HG03469 (cell line): ENCODE data around the gene NOP14.
"Not testable (repeated sequence)": the region's sequence is repeated elsewhere in the genome, so short reads cannot be mapped to it uniquely, and the experiment has no call there.

Experiments
- ATAC-seq: cut with Tn5 transposase; IDR thresholded peaks from one replicate; pipeline ENCODE4 v1.9.1; 2021; ENCODE audit warnings: mild to moderate bottlenecking, moderate library complexity, moderate number of reproducible peaks; ENCODE audit not compliant: unreplicated experiment

NOP14 gene

DNA sequence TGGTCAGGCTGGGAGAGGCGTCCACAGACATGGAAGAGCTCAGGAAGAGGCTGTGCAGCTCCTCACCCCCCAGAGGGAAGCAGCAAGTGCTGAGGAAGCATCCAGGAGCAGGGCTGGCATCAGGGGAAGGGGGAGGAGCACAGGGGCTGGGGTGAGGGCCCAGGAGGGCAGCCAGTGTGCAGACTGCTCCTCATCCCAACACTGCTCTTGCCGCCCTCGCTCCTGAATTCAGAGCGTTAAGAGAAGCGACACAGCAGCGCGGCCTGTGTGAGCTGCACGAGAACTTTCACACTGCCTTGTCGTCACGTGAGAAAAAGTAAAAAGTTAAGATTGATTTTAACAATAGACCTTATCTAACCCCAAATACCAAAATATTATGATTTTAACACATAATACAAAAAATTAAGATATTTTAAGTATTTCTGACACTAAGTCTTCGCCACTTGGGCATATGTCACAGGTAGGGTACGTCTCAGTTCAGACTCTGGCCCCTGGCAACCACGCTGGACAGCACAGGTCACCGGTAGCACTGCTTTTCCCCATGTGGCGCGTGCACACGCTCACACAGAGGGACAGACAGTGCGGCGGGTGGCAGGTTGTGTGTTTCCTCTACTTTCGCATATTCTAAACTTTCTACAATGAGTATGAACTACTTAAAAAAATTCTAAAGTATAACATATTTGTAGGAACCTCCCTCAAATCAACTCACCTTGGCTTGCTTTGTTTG lies 19.7 kb downstream of the NOP14 start:
- no peak for ATAC-seq

DNA sequence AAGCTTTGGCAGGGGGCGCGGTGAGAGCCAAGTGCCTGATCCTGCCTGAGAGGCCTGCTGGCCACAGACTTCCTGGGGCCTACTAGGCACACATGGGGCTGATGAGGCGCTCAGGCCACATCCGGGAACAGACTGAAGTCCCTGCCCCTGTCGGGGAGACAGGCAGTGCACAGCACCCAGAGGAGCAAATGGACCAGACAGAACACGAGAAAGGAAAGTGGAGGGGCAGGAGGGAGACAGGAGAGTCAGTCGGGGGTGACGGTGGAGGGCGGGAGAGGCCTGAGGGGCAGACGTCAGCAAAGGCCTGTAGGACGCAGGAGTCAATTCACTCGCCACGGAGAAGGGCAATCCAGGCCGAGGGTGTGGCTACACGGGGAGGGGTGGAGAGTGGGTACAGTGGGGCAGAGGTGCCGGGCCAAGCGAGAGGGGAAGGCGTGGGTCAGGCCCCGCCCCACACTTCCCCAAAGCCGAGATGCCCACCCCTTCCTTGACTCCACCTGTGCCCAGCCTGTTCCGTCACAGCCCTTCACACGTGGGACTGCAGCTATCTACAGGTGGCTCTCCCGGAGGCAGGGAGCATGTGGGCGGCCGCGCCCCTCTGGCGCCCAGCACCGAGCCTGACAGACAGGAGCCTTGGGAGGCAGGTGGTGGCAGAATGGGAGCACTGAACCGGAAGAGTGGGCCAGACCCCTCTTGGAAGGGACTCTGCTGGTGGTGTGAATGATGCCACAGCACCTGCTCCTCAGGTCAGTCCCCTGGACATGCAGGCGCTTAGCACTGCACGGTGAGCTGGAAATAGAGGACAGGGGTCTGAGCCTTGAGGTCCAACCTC lies 20.5 kb downstream of the NOP14 start:
- no peak for ATAC-seq

DNA sequence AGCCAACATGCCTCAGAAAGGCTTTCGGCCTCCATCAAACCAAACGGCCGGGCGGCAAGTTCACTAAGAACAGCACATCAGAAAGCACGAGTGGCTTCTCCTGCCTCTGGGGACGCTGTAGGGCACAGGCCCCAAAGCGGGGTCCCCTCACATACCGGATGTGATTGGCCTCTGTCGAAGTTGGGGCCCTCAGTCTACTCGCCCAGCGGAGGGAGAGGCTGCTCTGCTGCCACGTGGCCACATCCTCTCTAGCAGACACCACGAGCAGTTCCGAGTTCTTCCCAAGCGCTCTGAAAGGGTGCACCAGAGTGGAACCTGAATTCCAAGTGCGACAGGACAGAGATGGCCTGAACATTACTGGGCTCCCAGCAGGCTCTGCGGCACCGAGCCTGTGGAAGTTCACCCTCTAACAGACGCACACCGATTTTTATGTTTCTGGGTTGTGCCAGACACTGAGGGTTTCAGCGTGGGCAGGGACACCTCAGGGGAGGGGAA lies 21.1 kb downstream of the NOP14 start:
- no peak for ATAC-seq

DNA sequence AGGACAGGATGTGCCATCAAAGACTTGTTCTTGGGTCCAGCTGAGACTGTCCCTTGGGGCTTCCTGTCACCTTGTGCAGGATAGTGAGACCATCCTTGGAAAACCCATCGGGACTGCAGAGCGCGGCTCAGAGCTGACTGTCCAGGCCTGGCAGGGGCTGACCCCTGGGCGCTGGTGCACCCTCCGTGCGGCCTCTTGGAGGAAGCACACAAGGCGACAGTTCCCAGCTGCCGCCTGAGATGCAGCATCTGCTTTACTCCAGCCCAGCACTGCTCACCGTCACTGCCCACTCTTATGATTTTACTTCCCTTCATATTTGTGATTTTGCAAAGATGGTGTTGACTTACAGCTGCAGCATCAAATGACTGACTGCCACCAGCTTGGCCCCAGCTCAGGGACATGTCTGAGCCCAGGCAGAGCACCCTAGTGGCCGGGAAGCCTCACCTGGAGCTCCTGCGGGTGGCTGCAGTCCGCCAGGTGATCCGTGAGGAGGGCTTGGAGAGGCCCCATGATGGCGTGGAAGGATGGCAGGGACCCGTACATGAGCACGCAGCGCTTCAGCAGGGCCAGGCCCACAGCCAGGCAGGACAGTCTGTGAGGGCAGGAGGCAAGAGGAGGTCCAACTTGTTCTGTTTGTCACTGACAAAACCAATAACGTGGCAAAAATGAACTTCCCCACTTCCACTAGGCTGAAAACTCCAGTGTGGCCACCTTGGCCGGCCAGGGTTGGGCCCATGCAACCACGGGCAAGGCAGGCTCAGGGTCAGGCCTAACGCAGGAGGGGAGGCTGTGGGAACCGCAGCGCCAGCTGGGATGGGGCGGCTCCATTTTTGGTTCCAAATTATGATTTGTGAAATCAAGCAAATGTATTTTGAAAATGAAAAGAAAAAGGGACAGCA lies 21.8 kb downstream of the NOP14 start:
- no peak for ATAC-seq

DNA sequence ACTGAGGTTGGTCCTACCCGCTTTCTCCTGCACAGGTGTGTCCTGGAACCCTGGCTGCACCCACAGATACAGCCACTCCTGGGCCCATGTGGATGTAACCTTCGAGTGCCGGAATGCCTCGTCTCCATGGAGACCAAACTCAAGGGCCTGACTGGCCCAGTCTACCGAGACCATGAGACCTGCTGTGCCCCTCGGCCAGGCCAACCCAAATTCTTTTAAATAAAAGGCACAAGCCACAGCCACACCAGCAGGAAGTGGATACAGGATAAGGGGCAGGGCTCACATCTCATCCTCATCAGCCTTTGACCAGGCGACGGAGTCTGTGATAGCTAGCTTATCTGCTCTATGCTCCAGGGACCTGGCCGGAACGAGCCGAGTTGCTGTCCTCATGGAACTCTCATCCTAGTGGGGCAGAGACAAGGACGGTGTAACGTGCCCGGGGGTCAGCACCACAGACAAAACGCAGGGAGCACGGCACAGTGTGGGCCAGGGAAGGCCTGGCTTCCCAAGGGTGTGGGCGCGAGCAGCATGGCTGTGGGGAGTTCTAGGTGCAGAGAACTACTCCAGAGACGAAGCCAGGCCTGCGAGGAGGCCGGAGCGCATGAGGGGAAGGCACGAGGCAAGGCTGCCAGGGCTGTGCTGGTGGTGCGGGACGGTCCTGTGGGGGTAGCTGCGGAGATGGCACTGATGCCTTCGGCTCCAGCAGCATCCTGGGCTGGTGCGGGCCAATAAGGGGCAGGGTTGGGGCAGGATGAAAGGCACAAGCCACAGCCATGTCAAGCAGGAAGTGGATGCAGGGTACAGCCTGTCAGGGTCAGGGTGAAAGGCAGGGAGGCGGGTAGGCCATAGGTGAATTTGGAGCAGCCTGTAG lies 22.7 kb downstream of the NOP14 start:
- ATAC-seq = no peak

DNA sequence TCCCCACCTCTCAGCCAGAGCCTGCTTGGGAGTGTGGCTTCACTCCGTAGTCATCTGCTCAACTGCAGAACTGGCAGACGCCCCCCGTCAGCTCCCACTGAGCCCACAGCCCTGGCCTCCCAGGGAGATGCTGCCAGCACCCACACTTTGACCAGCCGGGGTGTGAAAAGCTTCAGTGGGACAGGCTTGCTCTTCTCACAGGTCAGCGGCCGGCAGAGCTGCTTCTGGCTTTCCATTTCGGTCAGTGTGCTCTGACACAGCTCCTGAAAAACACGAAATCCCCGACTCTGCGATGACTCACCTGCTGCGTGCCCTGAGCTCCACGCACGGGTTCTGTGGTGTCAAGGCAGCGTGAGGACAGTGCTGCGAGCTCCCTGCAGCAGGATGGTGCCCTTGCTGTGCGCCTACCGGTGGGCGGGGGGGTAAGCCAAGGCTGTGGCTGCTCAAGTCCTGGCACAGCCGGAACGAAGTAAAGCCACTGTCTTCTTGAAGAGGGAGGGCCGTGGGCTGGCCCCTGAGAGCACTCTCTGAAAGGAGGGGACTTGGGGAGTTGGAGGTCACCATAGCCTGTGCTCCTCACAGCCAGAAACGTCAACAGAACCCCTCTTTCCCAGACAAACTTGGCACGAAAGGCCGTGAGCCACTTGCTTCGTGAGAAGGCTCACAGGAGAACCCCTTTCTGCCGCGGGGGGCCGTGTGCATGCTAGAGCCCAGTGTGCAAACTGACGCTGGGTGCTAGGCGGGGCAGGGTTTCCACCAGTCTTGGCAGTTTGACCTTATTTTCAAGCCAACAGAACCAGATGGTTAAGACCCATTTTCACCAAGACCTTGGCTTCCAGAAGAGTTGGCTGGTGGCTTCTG lies 23.6 kb downstream of the NOP14 start:
- ATAC-seq = no peak

DNA sequence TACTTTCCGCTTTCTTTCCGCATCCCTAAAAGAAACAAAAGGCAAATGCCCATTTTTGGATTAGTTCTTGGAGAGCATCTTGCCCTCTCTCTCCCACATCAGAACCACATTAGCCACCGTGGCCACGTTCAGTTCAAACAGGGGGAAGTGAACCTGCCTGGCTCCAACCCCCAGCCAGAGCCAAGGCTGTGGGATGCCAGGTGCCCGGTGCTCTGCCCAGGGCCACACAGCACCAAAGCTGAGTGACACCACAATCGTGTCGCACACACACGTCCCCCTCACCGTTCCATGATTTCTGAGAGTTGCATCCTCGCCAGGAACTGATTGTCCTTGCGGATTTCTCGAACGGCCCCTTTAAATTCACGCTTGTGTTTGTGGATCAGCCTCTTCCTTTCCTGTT lies 24.3 kb downstream of the NOP14 start:
- ATAC-seq = no peak

DNA sequence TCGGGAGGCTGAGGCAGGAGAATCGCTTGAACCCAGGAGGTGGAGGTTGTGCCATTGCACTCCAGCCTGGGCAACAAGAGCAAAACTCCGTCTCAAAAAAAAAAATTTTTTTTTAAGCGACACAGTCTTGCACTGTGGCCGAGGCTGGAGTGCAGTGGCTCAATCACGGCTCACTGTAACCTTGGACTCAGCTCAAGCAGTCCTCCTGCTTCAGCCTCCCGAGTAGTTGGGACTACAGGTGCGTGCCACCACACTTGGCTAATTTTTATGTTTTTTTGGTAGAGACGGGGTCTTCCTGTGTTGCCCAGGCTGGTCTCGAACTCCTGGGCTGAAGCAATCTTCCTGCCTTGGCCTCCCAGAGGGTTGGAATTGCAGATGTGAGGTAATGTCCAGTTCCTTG lies 24.8 kb downstream of the NOP14 start:
- not testable (repeated sequence) for ATAC-seq

DNA sequence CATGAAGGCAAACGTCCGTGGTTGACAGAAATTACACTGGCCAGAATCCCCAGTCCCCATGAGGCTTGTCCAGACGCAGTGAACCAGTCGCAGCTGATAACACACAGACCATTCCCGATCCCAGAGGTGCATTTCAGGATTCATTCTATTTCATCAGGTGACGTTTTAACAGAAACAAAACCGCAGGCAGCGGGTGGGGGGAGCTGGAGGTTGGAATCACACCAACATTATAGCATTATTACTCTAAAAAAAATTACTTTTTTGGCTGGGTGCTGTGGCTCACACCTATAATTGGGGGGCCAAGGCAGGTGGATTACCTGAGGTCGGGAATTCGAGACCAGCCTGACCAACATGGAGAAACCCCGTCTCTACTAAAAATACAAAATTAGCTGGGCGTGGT lies 25.2 kb downstream of the NOP14 start:
- ATAC-seq = no peak

DNA sequence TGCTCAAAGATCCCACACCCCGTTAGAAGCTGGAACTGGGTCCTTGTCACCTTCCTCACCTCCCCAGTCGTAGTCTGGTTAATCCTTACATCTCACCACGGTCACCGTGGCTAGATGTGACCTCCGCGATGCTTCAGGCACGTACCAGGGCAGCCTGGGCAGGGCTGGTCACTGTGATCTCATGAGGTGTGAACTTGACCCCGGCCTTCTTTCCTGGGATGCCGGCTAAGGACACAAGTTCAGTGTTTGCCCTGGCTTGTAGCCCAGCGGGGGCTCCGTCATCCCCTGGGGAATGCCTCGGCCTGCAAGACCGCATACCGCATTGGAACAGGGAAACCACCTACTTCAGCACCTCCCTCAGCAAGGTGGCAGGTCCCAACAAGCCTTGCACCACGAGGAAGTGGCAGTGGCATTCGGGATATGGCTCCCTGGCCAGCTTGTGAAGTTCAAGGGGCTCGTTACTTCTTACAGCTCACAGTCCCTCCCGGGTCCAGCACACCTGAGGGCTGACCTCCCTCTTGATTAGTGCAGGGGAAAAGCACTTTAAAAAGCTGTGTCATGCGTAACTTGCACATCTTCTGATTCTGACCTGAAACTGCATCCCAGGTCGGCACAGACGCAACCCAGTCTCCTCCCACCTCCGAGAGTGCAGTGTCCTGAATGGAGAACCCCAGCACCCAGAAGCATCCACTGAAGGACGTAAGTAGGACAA lies 25.9 kb downstream of the NOP14 start:
- ATAC-seq = no peak

DNA sequence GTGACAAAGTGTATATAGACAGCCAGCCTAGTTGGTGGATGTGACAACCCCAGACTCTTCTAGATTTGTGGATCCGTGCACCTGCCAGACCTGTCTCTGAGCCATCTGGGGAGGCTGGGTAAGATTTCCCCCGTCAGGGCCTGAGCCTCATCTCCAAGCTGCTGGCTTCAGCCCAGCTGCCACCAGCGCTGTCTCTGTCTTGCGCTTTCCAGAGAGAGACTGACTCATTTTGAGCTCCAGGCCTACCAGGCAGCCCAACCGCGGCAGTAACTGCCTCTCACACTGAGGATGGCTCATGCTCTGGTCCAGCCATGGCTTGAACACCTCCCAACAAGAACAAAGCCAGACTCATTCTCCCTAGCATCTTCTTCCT lies 26.4 kb downstream of the NOP14 start:
- ATAC-seq = peak; percentile 28

DNA sequence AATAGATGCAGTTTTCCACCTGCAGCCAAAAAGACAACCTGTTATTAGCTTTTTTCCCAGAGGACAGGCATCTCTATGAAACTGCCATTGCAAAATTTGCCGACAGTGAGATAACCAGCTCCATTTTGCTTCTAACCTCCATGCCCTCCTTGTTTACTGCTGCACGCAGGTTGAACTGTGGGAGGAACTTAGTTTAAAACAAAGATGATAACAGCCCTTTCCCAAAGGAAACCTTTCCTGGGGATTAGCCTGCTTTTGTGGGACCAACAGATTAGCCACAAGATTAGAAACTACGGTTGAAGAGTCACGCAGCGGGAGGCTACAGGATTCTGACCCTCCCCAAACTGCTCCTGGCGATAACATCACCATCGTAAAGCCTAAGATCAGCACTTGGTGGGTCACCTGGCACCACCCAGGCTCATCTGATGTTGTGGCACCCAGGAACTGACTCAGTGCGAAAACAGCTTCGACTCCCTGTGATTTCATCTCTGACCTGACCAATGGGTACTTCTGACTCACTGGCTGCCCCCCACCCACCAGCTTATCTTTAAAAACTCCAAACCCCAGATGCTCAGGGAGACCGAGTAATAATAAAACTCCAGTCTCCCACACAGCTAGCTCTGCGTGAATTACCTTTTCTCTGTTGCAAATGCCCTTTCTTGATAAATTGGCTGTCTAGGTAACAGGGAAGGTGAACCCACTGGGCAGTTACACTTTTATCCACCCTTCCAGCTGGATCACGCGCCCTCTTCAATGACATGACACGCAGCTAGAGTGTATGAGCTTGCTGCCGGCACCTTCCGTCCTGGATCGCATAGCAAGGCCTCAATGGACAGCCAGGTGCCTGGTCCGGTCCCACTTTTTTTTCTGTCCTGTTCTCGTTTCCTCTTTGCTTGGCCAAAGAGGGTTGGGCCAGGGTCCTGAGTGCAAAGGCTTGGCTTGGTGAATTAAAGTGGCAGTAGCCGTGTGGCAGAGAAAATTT lies 27.2 kb downstream of the NOP14 start:
- ATAC-seq = no peak

DNA sequence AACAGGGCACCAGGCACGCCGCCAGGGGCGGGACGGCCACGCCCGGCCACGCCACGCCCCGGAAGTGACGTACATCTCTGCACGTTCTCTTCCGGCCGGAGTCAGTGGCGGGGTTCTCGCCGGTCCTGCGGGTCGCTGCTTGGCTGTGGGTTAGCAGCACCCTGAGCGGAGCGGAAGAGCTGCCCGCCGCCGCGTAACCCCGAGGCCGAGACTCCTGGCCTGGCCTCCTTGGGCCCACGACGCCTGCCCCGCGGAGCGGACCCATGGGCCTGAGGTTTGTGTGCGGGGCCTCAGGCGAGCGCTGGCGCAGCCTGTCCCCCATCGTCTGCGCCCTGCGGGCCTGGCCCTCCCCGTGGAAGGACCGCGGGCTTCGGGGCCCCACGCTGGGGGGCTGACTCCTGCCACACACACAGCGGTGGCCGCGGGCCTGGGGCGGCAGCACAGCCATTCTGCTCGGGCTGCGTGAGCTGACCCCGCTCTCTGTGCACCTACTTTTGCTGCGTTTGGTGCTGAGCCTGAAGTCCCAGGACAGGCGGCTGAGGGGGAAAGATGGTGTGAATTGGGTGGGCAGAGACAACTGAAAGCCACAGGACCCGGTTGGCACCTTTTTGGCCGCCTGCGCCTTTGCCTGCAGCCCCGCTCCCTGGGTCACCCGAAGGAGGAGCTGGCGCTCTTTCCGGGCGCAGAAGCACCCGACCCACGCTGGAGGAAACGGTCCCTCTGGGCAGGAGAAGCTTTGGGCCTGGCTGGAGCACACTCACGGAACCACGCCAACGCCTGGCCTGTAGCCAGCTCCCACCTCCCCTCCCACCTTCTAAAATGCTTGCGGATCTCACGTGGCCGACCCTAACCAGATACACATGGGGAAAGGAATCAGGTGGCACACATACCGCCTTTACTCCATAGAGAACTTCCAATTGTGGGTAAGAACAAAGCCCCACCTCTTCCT lies 28.1 kb downstream of the NOP14 start:
- ATAC-seq = no peak

DNA sequence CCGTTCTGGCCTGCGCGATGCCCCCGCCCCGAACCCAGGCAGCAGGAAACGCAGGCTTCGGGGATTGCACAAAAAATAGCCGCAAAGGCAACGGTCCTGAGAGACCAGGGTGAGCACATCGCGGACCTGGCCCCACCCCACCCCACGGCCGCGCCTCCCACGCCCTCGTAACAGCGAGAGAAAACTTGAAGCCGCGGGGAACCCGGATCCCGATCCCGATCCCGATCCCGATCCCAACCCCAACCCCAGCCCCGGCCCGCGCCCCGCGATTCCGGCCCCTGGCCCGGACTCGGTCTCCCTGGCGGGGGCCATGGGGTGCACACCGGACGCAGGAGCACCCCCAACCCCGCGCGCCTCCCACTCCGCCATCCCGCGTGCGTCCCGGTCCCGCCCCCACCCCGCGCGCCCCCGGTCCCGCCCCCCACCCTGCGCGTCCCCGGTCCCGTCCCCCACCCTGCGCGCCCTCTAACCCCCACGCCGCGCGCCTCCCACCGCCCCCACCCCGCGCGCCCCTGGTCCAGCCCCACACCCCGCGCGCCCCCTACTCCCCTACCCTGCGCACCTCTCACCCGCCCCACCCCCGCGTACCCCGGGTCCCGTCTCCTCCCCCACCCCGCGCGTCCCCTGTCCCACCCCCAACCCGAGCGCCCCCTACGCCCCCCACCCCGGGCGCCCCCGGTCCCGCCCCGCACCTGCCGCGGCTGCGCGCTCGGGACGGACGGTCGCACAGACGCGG lies 29.0 kb downstream of the NOP14 start:
- no peak for ATAC-seq

DNA sequence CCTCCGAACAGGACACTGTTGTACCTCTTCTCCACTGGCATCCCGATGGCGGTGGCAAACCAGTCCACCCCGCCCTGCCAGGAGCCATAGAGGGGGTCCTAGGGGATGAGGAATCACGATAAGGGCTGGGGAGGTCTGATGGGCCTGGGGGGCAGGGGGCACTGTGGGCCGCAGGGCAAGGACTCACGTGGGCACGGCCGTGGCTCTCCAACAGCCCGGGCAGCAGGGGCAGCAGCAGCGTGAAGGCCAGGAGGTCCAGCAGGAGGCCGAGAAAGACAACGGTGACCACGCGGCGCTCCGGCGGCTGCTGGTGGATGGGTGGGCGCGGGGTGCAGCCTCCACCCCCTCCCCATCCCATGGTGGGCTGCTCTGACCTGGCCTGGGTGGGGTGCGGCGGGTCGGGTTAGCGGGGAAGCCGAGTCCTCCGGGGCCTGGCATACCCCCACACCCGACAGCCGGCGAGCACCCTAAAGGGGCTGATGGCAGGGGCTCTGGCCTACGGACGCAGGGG lies 29.6 kb downstream of the NOP14 start:
- no peak for ATAC-seq
